LNCaP clone FGC (cell line): ENCODE measurements around the gene RINT1.

Experiments
- DNase-seq: peaks from one replicate; pipeline ENCODE4 v3.0.0-alpha.2; 2011; ENCODE audit warnings: low read depth
- H3K4me3 ChIP-seq: 2 replicates; pipeline ENCODE4 v1.5.1; 2011; ENCODE audit warnings: mild to moderate bottlenecking, low read depth, low read length, control low read depth
- TF ChIP-seq, protein P1 (sequence below): IDR thresholded peaks from 2 replicates; pipeline ENCODE4 v1.5.1; 2012; ENCODE audit warnings: mild to moderate bottlenecking; ENCODE audit not compliant: control insufficient read depth, insufficient read depth; ENCODE audit errors: extremely low read depth

RINT1 gene

DNA sequence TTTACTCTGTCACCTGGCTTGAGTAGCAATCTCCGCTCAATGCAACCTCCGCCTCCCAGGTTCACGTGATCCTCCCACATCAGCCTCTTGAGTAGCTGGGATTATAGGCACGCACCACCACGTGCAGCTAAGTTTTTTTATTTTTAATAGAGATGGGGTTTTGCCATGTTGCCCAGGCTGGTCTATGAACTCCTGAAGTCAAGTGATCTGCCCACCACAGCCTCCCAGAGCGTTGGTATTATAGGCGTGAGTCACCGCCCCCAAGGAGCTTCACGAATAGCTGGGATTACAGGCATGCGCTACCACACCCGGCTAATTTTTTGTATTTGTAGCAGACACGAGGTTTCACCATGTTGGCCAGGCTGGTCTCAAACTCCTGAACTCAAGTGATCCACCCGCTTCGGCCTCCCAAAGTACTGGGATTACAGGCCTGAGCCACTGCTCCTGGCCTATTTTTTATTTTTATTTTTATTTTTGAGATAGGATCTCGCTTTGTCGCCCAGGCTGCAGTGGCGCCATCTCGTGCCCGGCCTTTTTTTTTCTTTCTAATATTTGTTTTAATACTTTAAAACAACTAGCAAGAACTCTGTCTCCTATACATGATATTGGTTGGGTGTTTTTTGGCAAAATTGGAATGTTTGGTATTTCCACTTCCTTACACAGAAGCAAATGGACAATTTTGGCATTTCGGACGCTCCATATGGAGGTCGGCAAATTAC lies 48.2 kb downstream of the RINT1 start:
- no peak for DNase-seq
- TF ChIP-seq, protein P1, sequence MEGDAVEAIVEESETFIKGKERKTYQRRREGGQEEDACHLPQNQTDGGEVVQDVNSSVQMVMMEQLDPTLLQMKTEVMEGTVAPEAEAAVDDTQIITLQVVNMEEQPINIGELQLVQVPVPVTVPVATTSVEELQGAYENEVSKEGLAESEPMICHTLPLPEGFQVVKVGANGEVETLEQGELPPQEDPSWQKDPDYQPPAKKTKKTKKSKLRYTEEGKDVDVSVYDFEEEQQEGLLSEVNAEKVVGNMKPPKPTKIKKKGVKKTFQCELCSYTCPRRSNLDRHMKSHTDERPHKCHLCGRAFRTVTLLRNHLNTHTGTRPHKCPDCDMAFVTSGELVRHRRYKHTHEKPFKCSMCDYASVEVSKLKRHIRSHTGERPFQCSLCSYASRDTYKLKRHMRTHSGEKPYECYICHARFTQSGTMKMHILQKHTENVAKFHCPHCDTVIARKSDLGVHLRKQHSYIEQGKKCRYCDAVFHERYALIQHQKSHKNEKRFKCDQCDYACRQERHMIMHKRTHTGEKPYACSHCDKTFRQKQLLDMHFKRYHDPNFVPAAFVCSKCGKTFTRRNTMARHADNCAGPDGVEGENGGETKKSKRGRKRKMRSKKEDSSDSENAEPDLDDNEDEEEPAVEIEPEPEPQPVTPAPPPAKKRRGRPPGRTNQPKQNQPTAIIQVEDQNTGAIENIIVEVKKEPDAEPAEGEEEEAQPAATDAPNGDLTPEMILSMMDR: peak; percentile 15; the same call in 1 of the 2 replicates
- no peak overlapping the region for H3K4me3 ChIP-seq

- no peak within 1 kb of the TSS for H3K4me3 ChIP-seq
- TF ChIP-seq, protein P1: no peak
- no peak for DNase-seq
Measured at GRCh38 chr7:105581066-105581811, 49.2 kb downstream of the RINT1 start, which contains the start of gene EFCAB10. TSS of gene EFCAB10 (minus strand) at chr7:105581493. CDS start at chr7:105581463, 30 bp downstream.

GRCh38 chr7:105583061-105583460 lies 51.1 kb downstream of the RINT1 start:
- TF ChIP-seq, protein P1: no peak

DNA sequence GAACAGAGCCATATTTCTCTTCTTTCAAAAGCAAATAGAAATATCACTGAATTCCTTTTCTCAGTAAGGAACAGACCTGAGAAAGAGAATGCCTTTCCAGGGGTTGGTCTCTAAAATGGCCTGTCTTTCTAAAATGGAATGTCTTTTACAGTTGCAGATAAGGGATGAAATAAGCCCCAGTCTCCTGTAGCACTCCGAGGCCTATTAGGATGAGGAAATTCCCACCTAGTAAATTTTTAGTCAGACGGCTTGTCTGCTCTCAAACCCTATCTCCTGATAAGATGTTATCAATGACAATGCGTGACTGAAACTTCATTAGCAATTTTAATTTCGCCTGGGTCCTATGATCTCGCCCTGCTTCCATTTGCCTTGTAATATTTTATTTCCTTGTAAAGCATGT lies 52.2 kb downstream of the RINT1 start:
- TF ChIP-seq, protein P1: no peak
- H3K4me3 ChIP-seq: no peak overlapping the region
- no peak for DNase-seq

More at GRCh38 chr7:105583061-105583460, 51.1 kb downstream of the RINT1 start:
- no peak overlapping the region for H3K4me3 ChIP-seq
- DNase-seq: no peak

DNA sequence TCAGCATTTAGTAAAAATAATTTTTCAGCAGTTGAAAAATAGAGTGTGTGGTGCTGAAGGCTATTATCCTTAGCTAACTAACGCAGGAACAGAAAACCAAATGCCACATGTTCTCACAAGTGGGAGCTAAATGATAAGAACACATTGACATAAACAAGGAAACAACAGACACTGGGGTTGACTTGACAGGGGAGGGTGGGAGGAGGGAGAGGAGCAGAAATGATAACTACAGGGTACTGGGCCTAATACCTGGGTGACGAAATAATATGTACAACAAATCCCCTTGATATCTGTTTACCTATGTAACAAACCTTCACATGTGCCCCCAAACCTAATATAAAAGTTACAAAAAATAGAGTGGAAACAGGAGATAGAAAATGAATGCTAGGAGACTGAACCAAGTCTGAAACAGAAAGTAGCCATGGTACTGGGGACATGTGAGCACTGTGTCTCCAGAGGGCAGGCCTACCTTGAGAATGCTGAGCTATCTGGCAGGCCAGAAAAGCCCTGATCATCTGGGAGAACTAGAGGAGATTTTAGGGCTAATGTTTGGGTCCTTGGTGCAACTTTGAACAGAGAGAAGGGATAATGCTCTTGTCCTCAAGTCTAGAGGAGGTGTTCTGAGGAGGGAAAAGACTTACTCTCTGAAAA lies 54.0 kb downstream of the RINT1 start:
- TF ChIP-seq, protein P1: no peak
- H3K4me3 ChIP-seq: no peak overlapping the region
- DNase-seq: no peak

GRCh38 chr7:105587909-105588635 lies 56.1 kb downstream of the RINT1 start:
- DNase-seq: no peak
- TF ChIP-seq, protein P1: no peak
- H3K4me3 ChIP-seq: no peak overlapping the region
